Gastrocnemius medialis (tissue), 4 donors: ENCODE measurements around the gene LMX1A. TPM values are rescaled to one million over a fixed set of nuclear protein-coding genes. Genes with fewer than 3 reads are reported as not detected.
A peak's percentile ranks its signal among the peaks of the same experiment; 100 is the strongest.

Source experiments
- ATAC-seq, 2 donors: fragments of 150-250 bp; one replicate each; pipeline ENCODE4 v1.9.1; 2016
- DNase-seq, 2 donors: peaks; one replicate each; pipeline ENCODE4 v3.0.0-alpha.2; 2019
- H3K27ac ChIP-seq, 4 donors: fragments of 200-600 bp; sonication (generic); 1 replicate in 1 of 4; 2 replicates in 3 of 4; pipeline ENCODE4 v1.5.1; 2016 to 2018; ENCODE audit warnings: mild to moderate bottlenecking in 2 of 4, moderate library complexity in 1 of 4
- H3K27me3 ChIP-seq, 3 donors: fragments of 200-600 bp; sonication (generic) in 2 of 3; 1 replicate in 1 of 3; 2 replicates in 2 of 3; pipeline versions ENCODE4 v1.5.1 to v1.6.0; 2016 to 2019; ENCODE audit warnings: mild to moderate bottlenecking in 1 of 3, moderate library complexity in 1 of 3
- H3K36me3 ChIP-seq, 2 donors: fragments of 200-600 bp; sonication (generic) in 1 of 2; one replicate each; pipeline ENCODE4 v1.5.1; 2017 to 2018
- H3K4me1 ChIP-seq, 2 donors: fragments of 200-600 bp; sonication (generic) in 1 of 2; one replicate each; pipeline ENCODE4 v1.5.1; 2016 to 2017; ENCODE audit warnings: mild to moderate bottlenecking in 2 of 2
- H3K4me3 ChIP-seq, 4 donors: fragments of 200-600 bp; sonication (generic) in 3 of 4; 1 replicate in 1 of 4; 2 replicates in 3 of 4; pipeline ENCODE4 v1.5.1; 2016 to 2019; ENCODE audit warnings: mild to moderate bottlenecking in 2 of 4
- H3K9me3 ChIP-seq, 3 donors: fragments of 200-600 bp; sonication (generic) in 2 of 3; 1 replicate in 1 of 3; 2 replicates in 2 of 3; pipeline ENCODE4 v1.5.1; 2016 to 2019
- POLR2A ChIP-seq, 2 donors: fragments of 450-650 bp; IDR thresholded peaks; one replicate each; pipeline ENCODE4 v1.6.1; 2017; ENCODE audit warnings: antibody characterized with exemption in 2 of 2, mild to moderate bottlenecking in 2 of 2, moderate library complexity in 2 of 2
- in situ Hi-C, 4 donors: fragments of 200-750 bp; cut with MboI; loops; one replicate each; pipeline versions ENCODE4 v1.15.0 to v1.8.0; 2017; ENCODE audit warnings: low sequenced_read_pairs in 4 of 4
- intact Hi-C: fragments of 100-400 bp; cut with DNase I; formaldehyde crosslinking; loops from one replicate; pipeline ENCODE4 v1.15.1; 2023; ENCODE audit warnings: low total_unique reads
- total RNA-seq, 4 donors: library from RNA; depleted of rRNA; stranded (reverse); fragments of >200 nt; gene quantifications; one replicate each; pipeline versions ENCODE4 v1.1.0 to v1.2.3, GENCODE V29; 2016
- TF ChIP-seq, protein P1 (sequence below), 5 experiments: fragments of 450-650 bp in 3 of 5; fragments of 200-600 bp in 2 of 5; sonication (generic) in 2 of 5; IDR thresholded peaks in 4 of 5; conservative IDR thresholded peaks in 1 of 5; 1 replicate in 4 of 5; 2 replicates in 1 of 5; pipeline ENCODE4 v1.5.1; 2016 to 2019; ENCODE audit warnings: antibody characterized with exemption in 5 of 5, mild to moderate bottlenecking in 3 of 5, moderate library complexity in 3 of 5

Gene LMX1A
- total RNA-seq, 4 donors from 2014 or later, result 0.20 TPM; not detected in 3

DNA sequence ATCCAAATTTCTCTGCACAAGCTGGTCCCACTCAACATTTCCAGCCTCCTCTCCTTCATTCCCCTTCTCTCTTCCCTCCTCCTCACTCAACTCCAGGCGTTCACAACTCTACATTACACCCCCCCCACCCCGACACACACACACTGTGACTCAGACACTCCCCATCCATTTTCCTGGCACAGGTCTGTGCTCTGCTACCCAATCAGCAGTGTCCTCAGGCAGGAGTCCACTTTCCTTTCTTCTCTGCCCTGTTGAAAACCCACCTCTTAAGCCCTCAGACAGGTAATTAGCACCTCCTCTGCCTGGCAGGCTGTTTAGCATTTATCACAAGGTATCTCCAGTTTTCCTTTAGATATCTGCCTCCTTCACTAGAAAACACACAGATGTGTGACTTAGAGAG, 8.8 kb upstream of the LMX1A start:
- ATAC-seq (peak in 1 of 2 donors; percentile 3), DNase-seq (no peak)
- Histone ChIP-seq H3K36me3 (no peaks in the 10 kb centered on the region), H3K4me3 (no peak overlapping the region), H3K27me3 (no peaks in the 10 kb centered on the region), H3K9me3 (no peaks in the 10 kb centered on the region), H3K4me1 (peaks cover 6 to 13% of the 10 kb centered on the region in 2 donors), H3K27ac (peak overlapping the region; percentile 26 to 61 (median 56))
- in situ Hi-C loops, result loop anchor here in 3 of 4 donors (5.0 to 10.0 kb wide), 4 partner anchors 101 to 221 kb away; no protein-coding TSS in a partner anchor
- TF ChIP-seq, protein P1, sequence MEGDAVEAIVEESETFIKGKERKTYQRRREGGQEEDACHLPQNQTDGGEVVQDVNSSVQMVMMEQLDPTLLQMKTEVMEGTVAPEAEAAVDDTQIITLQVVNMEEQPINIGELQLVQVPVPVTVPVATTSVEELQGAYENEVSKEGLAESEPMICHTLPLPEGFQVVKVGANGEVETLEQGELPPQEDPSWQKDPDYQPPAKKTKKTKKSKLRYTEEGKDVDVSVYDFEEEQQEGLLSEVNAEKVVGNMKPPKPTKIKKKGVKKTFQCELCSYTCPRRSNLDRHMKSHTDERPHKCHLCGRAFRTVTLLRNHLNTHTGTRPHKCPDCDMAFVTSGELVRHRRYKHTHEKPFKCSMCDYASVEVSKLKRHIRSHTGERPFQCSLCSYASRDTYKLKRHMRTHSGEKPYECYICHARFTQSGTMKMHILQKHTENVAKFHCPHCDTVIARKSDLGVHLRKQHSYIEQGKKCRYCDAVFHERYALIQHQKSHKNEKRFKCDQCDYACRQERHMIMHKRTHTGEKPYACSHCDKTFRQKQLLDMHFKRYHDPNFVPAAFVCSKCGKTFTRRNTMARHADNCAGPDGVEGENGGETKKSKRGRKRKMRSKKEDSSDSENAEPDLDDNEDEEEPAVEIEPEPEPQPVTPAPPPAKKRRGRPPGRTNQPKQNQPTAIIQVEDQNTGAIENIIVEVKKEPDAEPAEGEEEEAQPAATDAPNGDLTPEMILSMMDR (IDR thresholded peaks at IDR 0.05 in 4 of 5, conservative IDR thresholded peaks at IDR 0.05 in 1 of 5), result no peak
- no peak for TF ChIP-seq POLR2A (IDR thresholded peaks at IDR 0.05)
- intact Hi-C loops, result loop anchor here (10.0 kb wide), 1 partner anchor 79 kb away; the partner anchor contains the start of gene RXRG

DNA sequence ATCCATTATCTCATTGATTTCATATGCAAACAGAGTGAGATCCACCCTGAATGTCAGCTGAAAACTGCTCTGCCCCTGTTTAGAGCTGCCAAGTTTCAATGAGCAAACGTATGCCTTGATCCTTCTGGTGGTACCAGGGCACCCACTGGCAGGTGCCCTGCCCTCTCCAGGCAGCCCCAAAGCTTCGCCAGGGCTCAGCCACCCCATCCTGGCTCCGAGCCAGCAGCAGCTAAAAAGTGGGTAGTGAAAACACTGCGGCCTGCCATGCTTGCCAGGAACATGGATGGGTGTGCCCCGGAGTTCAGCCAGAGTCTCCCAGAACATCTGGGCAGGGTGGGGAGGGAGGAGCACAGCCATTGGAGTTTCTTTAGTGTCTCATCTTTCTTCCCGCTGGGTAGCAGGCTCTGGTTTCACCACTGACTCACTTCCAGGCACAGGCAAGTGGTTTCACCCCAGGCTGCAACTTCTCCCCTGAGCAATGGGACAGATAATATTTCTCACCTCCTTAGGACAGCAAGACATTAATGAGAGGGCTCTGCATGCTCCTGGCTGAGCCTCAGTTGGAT, 8.1 kb upstream of the LMX1A start:
- peak; percentile 87 to 90 for DNase-seq

DNA sequence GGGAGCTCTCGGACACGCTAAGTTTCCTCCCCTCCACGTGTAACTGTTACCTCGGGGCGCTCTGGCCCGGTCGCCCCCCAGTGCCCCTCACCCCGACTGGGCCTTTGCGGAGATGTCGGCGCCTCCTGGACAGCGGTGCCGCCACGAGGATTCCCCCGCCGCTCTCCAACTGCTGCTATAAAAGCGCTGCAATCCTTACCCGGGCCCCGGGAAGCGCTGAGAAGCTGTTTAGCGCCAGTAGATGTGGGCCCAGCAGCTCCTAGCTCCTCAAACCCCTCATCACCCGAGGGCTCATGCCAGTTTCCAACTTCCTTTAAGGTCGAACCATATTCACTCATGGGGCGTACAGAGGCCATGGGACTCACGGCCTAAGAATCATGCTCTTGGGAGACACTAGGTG, 361 bp upstream of the LMX1A start:
- TF ChIP-seq, protein P1 (IDR thresholded peaks at IDR 0.05 in 4 of 5, conservative IDR thresholded peaks at IDR 0.05 in 1 of 5), result no peak
- no peak for TF ChIP-seq POLR2A (IDR thresholded peaks at IDR 0.05)
- H3K27ac ChIP-seq, result no peak overlapping the region
- peaks cover 35 to 50% (median 40%) of the 10 kb centered on the region in 3 donors for H3K27me3 ChIP-seq
- in situ Hi-C loops (no loop called here), intact Hi-C loops (no loop called here)
- peaks cover 0 to 14% of the 10 kb centered on the region in 2 donors for H3K4me1 ChIP-seq
- peak overlapping the region; percentile 52 to 62 (median 56) for H3K4me3 ChIP-seq
- H3K36me3 ChIP-seq, result no peaks in the 10 kb centered on the region
- no peak for ATAC-seq
- no peaks in the 10 kb centered on the region for H3K9me3 ChIP-seq
- DNase-seq, result no peak

More for the DNA sequence above, 8.1 kb upstream of the LMX1A start:
- Histone ChIP-seq H3K36me3 (no peaks in the 10 kb centered on the region), H3K27ac (peak overlapping the region; percentile 26 to 61 (median 56)), H3K4me1 (peaks cover 6 to 13% of the 10 kb centered on the region in 2 donors), H3K9me3 (no peaks in the 10 kb centered on the region), H3K4me3 (no peak overlapping the region), H3K27me3 (no peaks in the 10 kb centered on the region)
- intact Hi-C loops (loop anchor here (1.0 to 10.0 kb wide), 2 partner anchors 80 to 223 kb away; partner anchors contain the start of gene RXRG), in situ Hi-C loops (loop anchor here in 3 of 4 donors (5.0 to 10.0 kb wide), 4 partner anchors 100 to 220 kb away; no protein-coding TSS in a partner anchor)
- peak; percentile 95 to 97 for ATAC-seq
- TF ChIP-seq, protein P1 (IDR thresholded peaks at IDR 0.05 in 4 of 5, conservative IDR thresholded peaks at IDR 0.05 in 1 of 5), result no peak
- TF ChIP-seq POLR2A (IDR thresholded peaks at IDR 0.05), result no peak

DNA sequence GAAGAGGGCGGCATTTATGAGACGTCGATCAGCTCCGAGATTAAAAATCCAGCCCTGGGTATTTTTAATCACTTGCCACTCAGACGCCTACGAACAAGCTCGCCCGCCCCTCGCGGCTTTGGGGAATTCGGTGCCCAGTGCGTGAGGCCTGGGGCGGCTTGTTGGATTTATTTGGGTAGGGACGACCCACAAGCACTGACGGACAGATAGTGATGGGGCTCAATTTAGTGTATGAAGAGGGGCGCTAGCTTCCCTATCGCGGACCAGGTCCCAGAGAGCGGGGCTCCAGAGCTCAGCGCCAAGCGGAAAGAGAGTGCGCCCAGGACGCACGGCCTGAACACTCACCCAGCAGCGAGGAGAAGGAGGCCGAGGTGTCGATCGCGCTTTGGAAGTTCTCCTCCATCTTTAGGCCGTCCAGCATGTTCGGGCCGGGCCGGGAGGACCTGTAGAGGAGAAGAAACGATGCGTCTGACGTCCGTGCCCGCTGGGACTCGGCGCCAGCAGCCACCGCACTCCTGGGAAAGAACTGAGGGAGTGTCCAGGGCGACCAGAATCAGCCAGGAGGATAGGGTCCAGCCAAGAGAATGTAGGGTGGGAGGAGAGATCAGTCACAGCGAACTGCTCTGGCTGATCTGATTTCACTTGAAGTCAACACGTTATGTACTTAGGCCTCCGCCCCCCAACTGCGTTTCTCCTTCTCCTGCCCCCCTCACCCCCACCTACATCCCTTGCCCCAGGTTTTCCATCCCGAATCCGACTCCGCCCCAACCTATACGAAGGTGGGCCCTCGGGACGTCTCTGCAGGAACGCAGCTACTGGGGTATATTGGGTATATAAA, 1.2 kb downstream of the LMX1A start:
- H3K27me3 ChIP-seq, result peaks cover 50 to 65% (median 55%) of the 10 kb centered on the region in 3 donors
- peaks cover 0 to 14% of the 10 kb centered on the region in 2 donors for H3K4me1 ChIP-seq
- TF ChIP-seq, protein P1 (IDR thresholded peaks at IDR 0.05 in 4 of 5, conservative IDR thresholded peaks at IDR 0.05 in 1 of 5), result no peak
- TF ChIP-seq POLR2A (IDR thresholded peaks at IDR 0.05), result no peak
- no peak overlapping the region for H3K27ac ChIP-seq
- no peaks in the 10 kb centered on the region for H3K9me3 ChIP-seq
- peak overlapping the region; percentile 52 to 62 (median 56) for H3K4me3 ChIP-seq
- no peak for ATAC-seq
- in situ Hi-C loops, result no loop called here
- H3K36me3 ChIP-seq, result no peaks in the 10 kb centered on the region
- DNase-seq, result no peak
- intact Hi-C loops, result no loop called here
